ENCODE results near the gene BRIX1. TPM values are rescaled to one million over a fixed set of nuclear protein-coding genes. Genes with fewer than 3 reads are reported as not detected.

The BRIX1 gene
- total and polyA plus RNA-seq, 2 experiments from 2014 or later: 14.4 to 30.9 TPM

GRCh38 chr5:34923694-34924461 lies 8.4 kb downstream of the BRIX1 start:
- H3K36me3 ChIP-seq: peaks cover 65% of the 10 kb centered on the region
- DNase-seq (ENCODE audit: low read depth in 1 of 2, low spot score in 1 of 2): peak in 1 of 2 donors; percentile 82
- no peaks in the 10 kb centered on the region for H3K9me3 ChIP-seq (ENCODE audit: low read depth)
- peaks cover 3% of the 10 kb centered on the region for H3K4me1 ChIP-seq (ENCODE audit: low read depth)
- H3K27me3 ChIP-seq: no peaks in the 10 kb centered on the region
- no peak overlapping the region for H3K4me3 ChIP-seq
- no peak for TF ChIP-seq CTCF (IDR thresholded peaks at IDR 0.05; ENCODE audit: low read depth, low read length)
- H3K27ac ChIP-seq: no peak overlapping the region

- Histone ChIP-seq H3K27me3 (no peaks in the 10 kb centered on the region), H3K36me3 (peaks cover 64% of the 10 kb centered on the region), H3K27ac (no peak overlapping the region), H3K9me3 (ENCODE audit: low read depth) (no peaks in the 10 kb centered on the region), H3K4me1 (ENCODE audit: low read depth) (peaks cover 3% of the 10 kb centered on the region), H3K4me3 (no peak overlapping the region)
- DNase-seq (ENCODE audit: low read depth in 1 of 2, low spot score in 1 of 2): no peak
- no peak for TF ChIP-seq CTCF (IDR thresholded peaks at IDR 0.05; ENCODE audit: low read depth, low read length)
Measured at GRCh38 chr5:34924462-34924765, 8.9 kb downstream of the BRIX1 start.

- Histone ChIP-seq H3K4me3 (no peak overlapping the region), H3K9me3 (ENCODE audit: low read depth) (no peaks in the 10 kb centered on the region), H3K4me1 (ENCODE audit: low read depth) (peaks cover 8% of the 10 kb centered on the region), H3K36me3 (peaks cover 50% of the 10 kb centered on the region), H3K27ac (no peak overlapping the region), H3K27me3 (no peaks in the 10 kb centered on the region)
- no peak for DNase-seq (ENCODE audit: low read depth in 1 of 2, low spot score in 1 of 2)
- TF ChIP-seq CTCF (IDR thresholded peaks at IDR 0.05; ENCODE audit: low read depth, low read length): no peak
Measured at GRCh38 chr5:34926318-34926888, 10.9 kb downstream of the BRIX1 start.

GRCh38 chr5:34927785-34928184 lies 12.3 kb downstream of the BRIX1 start:
- no peak overlapping the region for H3K27ac ChIP-seq
- no peaks in the 10 kb centered on the region for H3K9me3 ChIP-seq (ENCODE audit: low read depth)
- H3K27me3 ChIP-seq: no peaks in the 10 kb centered on the region
- H3K4me1 ChIP-seq (ENCODE audit: low read depth): peaks cover 8% of the 10 kb centered on the region
- H3K36me3 ChIP-seq: peaks cover 39% of the 10 kb centered on the region
- TF ChIP-seq CTCF (IDR thresholded peaks at IDR 0.05; ENCODE audit: low read depth, low read length): no peak
- no peak for DNase-seq (ENCODE audit: low read depth in 1 of 2, low spot score in 1 of 2)
- H3K4me3 ChIP-seq: no peak overlapping the region

GRCh38 chr5:34928267-34928666 lies 12.8 kb downstream of the BRIX1 start:
- no peaks in the 10 kb centered on the region for H3K27me3 ChIP-seq
- H3K4me1 ChIP-seq (ENCODE audit: low read depth): peaks cover 8% of the 10 kb centered on the region
- H3K27ac ChIP-seq: no peak overlapping the region
- no peak for DNase-seq (ENCODE audit: low read depth in 1 of 2, low spot score in 1 of 2)
- no peak for TF ChIP-seq CTCF (IDR thresholded peaks at IDR 0.05; ENCODE audit: low read depth, low read length)
- H3K9me3 ChIP-seq (ENCODE audit: low read depth): no peaks in the 10 kb centered on the region
- no peak overlapping the region for H3K4me3 ChIP-seq
- peaks cover 34% of the 10 kb centered on the region for H3K36me3 ChIP-seq

Data from cardiac muscle cell (in vitro differentiated cells and primary cell).